NOMO-1 treated with DMSO at 0.1 percent for 48 hours (cell line): ENCODE measurements around the gene SLC25A23.

ENCODE experiments used
- DNase-seq: peaks from one replicate; lab custom pipeline; 2025; ENCODE audit not compliant: unreplicated experiment; lab: John Stamatoyannopoulos, UW

The SLC25A23 gene

GRCh38 chr19:6425732-6426620 is 33.6 kb downstream of the SLC25A23 start:
- DNase-seq: no peak

GRCh38 chr19:6424939-6425731 is 34.5 kb downstream of the SLC25A23 start:
- peak; percentile 100 for DNase-seq

- DNase-seq: no peak
Measured at GRCh38 chr19:6424195-6424938, 35.2 kb downstream of the SLC25A23 start, which contains the start of gene KHSRP. KHSRP (minus strand) TSS chr19:6424811; CDS start chr19:6424701, 110 bp downstream.

- DNase-seq: peak; percentile 28
Measured at GRCh38 chr19:6423499-6424194, 35.9 kb downstream of the SLC25A23 start.

- DNase-seq: no peak
Measured at GRCh38 chr19:6421075-6422014, 38.2 kb downstream of the SLC25A23 start.

- no peak for DNase-seq
Measured at GRCh38 chr19:6418562-6418932, 41.0 kb downstream of the SLC25A23 start.

GRCh38 chr19:6417713-6418561 is 41.7 kb downstream of the SLC25A23 start:
- no peak for DNase-seq

- no peak for DNase-seq
Measured at GRCh38 chr19:6416658-6417405, 42.8 kb downstream of the SLC25A23 start.

GRCh38 chr19:6415591-6416190 is 43.9 kb downstream of the SLC25A23 start:
- no peak for DNase-seq

- no peak for DNase-seq
Measured at GRCh38 chr19:6414793-6415590, 44.6 kb downstream of the SLC25A23 start.

- no peak for DNase-seq
Measured at GRCh38 chr19:6413721-6414643, 45.6 kb downstream of the SLC25A23 start.

GRCh38 chr19:6413291-6413690 is 46.3 kb downstream of the SLC25A23 start:
- no peak for DNase-seq

GRCh38 chr19:6412447-6413091 is 47.0 kb downstream of the SLC25A23 start:
- no peak for DNase-seq

- DNase-seq: no peak
Measured at GRCh38 chr19:6412061-6412446, 47.5 kb downstream of the SLC25A23 start.

GRCh38 chr19:6409346-6409745 is 50.2 kb downstream of the SLC25A23 start:
- no peak for DNase-seq
